Subcutaneous abdominal adipose tissue (tissue), 5 donors: ENCODE measurements around the gene FRMD8.
A peak's percentile ranks its signal among the peaks of the same experiment; 100 is the strongest.

Experiments
- H3K27ac ChIP-seq: one replicate; pipeline ENCODE4 v1.7.0; 2013; ENCODE audit warnings: low read depth, mild to moderate bottlenecking, inconsistent platforms, low read length, moderate library complexity
- H3K27me3 ChIP-seq, 5 donors: one replicate each; pipeline ENCODE4 v1.7.0; 2013; ENCODE audit warnings: low read length in 5 of 5, inconsistent platforms in 1 of 5; ENCODE audit not compliant: control insufficient read depth in 5 of 5, insufficient read depth in 4 of 5
- H3K36me3 ChIP-seq, 5 donors: one replicate each; pipeline ENCODE4 v1.7.0; 2013; ENCODE audit warnings: low read length in 5 of 5; ENCODE audit not compliant: control insufficient read depth in 5 of 5, insufficient read depth in 5 of 5
- H3K4me1 ChIP-seq, 5 donors: one replicate each; pipeline ENCODE4 v1.7.0; 2013; ENCODE audit warnings: low read length in 5 of 5, mild to moderate bottlenecking in 3 of 5, moderate library complexity in 1 of 5; ENCODE audit not compliant: control insufficient read depth in 5 of 5, insufficient read depth in 5 of 5
- H3K4me3 ChIP-seq, 5 donors: one replicate each; pipeline ENCODE4 v1.7.0; 2013; ENCODE audit warnings: low read length in 5 of 5, low read depth in 1 of 5
- H3K9ac ChIP-seq, 5 donors: one replicate each; pipeline ENCODE4 v1.7.0; 2013; ENCODE audit warnings: low read length in 5 of 5, mild to moderate bottlenecking in 4 of 5, moderate library complexity in 3 of 5
- H3K9me3 ChIP-seq, 5 donors: one replicate each; pipeline ENCODE4 v1.7.0; 2013; ENCODE audit warnings: low read length in 5 of 5; ENCODE audit not compliant: control insufficient read depth in 5 of 5
- donor health status: healthy.
- donor health status: healthy.
- donor health status: healthy.
- donor health status: healthy.
- donor health status: healthy.

The FRMD8 gene

DNA sequence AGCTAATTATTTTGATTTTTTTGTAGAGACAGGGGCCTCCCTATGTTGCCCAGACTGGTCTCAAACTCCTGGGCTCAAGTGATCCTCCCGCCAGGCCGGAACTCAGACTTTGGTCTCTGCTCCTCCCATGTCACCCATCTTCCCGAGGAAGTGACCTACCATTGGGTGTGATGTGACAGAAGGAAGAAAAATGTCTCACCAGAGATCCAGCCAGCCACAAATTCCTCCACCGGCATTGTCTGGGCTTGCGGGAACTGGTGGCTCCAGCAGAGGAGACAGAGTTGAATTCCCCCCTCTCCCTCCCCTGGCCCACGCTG, 4.8 kb upstream of the FRMD8 start:
- Histone ChIP-seq H3K27ac (peak overlapping the region; percentile 100), H3K9ac (peak overlapping the region; percentile 75 to 90 (median 83)), H3K27me3 (peaks cover 0 to 6% (median 0%) of the 10 kb centered on the region in 5 donors), H3K4me3 (peak overlapping the region; percentile 61 to 66 (median 64)), H3K36me3 (peaks cover 0 to 6% (median 0%) of the 10 kb centered on the region in 5 donors), H3K9me3 (no peaks in the 10 kb centered on the region), H3K4me1 (peaks cover 24 to 62% (median 44%) of the 10 kb centered on the region in 5 donors)

GRCh38 chr11:65382033-65382803, 4.2 kb upstream of the FRMD8 start, which contains the start of gene SLC25A45:
Gene SLC25A45 (minus strand): TSS chr11:65382646. CDS start chr11:65381951, 695 bp downstream.
- Histone ChIP-seq H3K27me3 (peaks cover 0 to 6% (median 0%) of the 10 kb centered on the region in 5 donors), H3K9ac (peak within 1 kb of the TSS; percentile 78 to 91 (median 87)), H3K4me3 (peak within 1 kb of the TSS; percentile 61 to 66 (median 65)), H3K27ac (peak within 1 kb of the TSS; percentile 100), H3K9me3 (no peaks in the 10 kb centered on the region), H3K4me1 (peaks cover 24 to 67% (median 50%) of the 10 kb centered on the region in 5 donors), H3K36me3 (peaks cover 0 to 6% (median 0%) of the 10 kb centered on the region in 5 donors)

DNA sequence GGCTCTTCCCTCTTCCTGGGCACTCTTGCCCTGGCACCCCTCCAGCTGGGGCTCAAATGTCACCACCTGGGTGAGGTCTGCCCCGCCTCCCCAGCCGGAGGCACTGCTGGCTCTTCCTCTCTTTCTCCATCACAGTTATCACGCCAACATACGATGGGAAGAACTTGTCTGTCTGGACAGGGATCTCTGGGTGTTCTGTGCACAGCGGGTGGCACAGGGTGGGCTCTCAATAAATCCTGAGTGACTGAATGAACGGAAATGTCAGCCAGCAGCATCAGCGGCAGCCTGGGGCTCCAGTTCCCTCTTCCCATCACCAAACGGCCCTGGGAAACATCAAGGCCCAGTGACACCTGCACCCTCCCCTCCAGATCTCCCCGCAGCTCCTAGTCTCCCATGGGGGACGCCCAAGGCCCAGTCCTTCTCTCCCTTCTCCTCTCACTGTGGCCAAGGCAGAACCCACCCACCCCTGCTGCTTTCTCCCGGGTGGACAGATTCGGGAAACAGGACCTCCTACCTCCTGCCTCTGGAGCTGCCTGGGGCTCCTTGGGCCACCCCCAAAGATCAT, 3.6 kb upstream of the FRMD8 start:
- peak overlapping the region; percentile 100 for H3K27ac ChIP-seq
- peaks cover 24 to 74% (median 54%) of the 10 kb centered on the region in 5 donors for H3K4me1 ChIP-seq
- H3K4me3 ChIP-seq = peak overlapping the region; percentile 52 to 66 (median 65)
- peaks cover 0 to 6% (median 0%) of the 10 kb centered on the region in 5 donors for H3K27me3 ChIP-seq
- H3K9me3 ChIP-seq = no peaks in the 10 kb centered on the region
- H3K9ac ChIP-seq = peak overlapping the region; percentile 69 to 91 (median 86)
- H3K36me3 ChIP-seq = peaks cover 0 to 6% (median 0%) of the 10 kb centered on the region in 5 donors

DNA sequence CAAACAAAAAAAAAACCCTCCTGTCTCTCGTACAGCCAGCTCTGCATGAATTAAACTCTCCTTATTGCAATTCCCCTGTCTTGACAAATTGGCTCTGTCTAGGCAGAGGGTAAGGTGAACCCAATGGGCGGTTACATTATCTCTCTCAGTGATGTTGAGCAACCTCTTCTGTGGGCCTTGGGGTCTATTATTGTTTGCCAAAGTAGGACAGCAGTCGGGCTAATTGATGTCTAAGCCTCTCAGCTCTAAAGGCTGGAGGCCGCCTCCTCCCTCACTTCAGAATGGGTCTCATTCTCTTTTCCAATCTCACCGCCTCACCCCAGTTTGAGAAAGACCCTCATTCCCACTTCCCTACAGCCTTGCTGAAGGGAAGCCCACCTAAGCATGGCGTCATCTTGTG, 2.7 kb upstream of the FRMD8 start:
- peak overlapping the region; percentile 100 for H3K27ac ChIP-seq
- peaks cover 0 to 6% (median 0%) of the 10 kb centered on the region in 5 donors for H3K27me3 ChIP-seq
- peak overlapping the region in 2 of 5 donors; percentile 19 to 67 for H3K4me3 ChIP-seq
- H3K36me3 ChIP-seq = peaks cover 0 to 13% (median 0%) of the 10 kb centered on the region in 5 donors
- peak overlapping the region; percentile 57 to 99 (median 87) for H3K9ac ChIP-seq
- peaks cover 27 to 77% (median 61%) of the 10 kb centered on the region in 5 donors for H3K4me1 ChIP-seq
- no peaks in the 10 kb centered on the region for H3K9me3 ChIP-seq

DNA sequence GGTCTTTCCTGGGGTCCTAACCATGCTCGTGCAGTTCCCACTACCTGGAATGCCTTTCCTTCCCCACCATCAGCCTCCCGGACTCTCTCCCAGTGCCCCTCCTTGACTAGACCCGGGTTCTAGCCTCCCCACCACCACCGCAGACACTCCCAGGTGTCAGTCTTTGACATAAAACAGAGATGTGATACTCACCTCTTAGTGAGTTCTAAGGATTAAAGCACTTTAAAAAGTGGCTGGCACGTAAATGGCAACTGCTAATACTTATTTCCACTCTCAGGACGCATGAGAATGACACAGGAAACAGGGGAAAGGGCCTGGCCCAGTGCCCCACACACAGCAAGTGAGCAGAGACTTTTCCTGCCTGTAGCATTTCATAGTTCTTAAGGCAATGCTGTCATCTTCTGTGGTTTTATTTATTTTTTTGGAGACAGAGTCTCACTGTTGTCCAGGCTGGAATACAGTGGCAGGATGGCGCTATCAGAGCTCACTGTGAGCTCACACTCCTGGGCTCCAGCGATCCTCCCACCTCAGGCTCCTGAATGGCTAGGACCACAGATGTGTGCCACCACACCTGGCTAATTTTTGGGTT, 2.0 kb upstream of the FRMD8 start:
- Histone ChIP-seq H3K36me3 (peaks cover 0 to 16% (median 3%) of the 10 kb centered on the region in 5 donors), H3K27ac (peak overlapping the region; percentile 100), H3K27me3 (peaks cover 0 to 6% (median 0%) of the 10 kb centered on the region in 5 donors), H3K9me3 (no peaks in the 10 kb centered on the region), H3K9ac (peak overlapping the region; percentile 57 to 99 (median 87)), H3K4me3 (peak overlapping the region in 3 of 5 donors; percentile 19 to 67 (median 32)), H3K4me1 (peaks cover 29 to 83% (median 67%) of the 10 kb centered on the region in 5 donors)

DNA sequence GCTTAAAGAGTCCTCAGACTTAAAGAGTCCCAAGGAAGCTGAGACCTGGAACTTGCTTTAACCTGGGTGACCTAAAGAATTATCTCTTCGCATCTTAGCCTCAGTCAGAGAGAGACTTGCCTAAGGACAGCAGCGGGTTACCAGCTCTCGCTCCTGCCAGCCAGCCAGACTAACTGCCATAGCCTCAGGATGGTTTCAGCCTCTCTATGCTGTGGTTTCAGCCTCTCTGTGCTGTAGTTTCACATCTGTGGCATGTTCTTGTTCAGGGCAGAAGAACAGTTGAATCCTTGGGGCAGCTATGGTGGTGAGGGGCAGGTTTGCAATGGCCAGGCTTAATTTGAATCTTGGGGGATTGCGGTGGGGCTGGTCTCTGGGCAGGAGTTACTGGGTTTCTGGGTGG, 2.3 kb downstream of the FRMD8 start:
- Histone ChIP-seq H3K36me3 (peaks cover 0 to 38% (median 17%) of the 10 kb centered on the region in 5 donors), H3K9me3 (no peaks in the 10 kb centered on the region), H3K27me3 (peaks cover 0 to 6% (median 0%) of the 10 kb centered on the region in 5 donors), H3K4me3 (peak overlapping the region in 3 of 5 donors; percentile 6 to 42 (median 40)), H3K4me1 (peaks cover 27 to 94% (median 85%) of the 10 kb centered on the region in 5 donors), H3K9ac (peak overlapping the region in 3 of 5 donors; percentile 12 to 53 (median 41)), H3K27ac (peak overlapping the region; percentile 49)

- peak overlapping the region in 3 of 5 donors; percentile 12 to 53 (median 39) for H3K9ac ChIP-seq
- peaks cover 0 to 6% (median 0%) of the 10 kb centered on the region in 5 donors for H3K27me3 ChIP-seq
- H3K9me3 ChIP-seq = no peaks in the 10 kb centered on the region
- H3K36me3 ChIP-seq = peaks cover 0 to 45% (median 23%) of the 10 kb centered on the region in 5 donors
- H3K27ac ChIP-seq = peak overlapping the region; percentile 74
- H3K4me1 ChIP-seq = peaks cover 23 to 87% (median 78%) of the 10 kb centered on the region in 5 donors
- H3K4me3 ChIP-seq = peak overlapping the region in 1 of 5 donors; percentile 40
Measured at GRCh38 chr11:65389294-65389980, 3.0 kb downstream of the FRMD8 start.

DNA sequence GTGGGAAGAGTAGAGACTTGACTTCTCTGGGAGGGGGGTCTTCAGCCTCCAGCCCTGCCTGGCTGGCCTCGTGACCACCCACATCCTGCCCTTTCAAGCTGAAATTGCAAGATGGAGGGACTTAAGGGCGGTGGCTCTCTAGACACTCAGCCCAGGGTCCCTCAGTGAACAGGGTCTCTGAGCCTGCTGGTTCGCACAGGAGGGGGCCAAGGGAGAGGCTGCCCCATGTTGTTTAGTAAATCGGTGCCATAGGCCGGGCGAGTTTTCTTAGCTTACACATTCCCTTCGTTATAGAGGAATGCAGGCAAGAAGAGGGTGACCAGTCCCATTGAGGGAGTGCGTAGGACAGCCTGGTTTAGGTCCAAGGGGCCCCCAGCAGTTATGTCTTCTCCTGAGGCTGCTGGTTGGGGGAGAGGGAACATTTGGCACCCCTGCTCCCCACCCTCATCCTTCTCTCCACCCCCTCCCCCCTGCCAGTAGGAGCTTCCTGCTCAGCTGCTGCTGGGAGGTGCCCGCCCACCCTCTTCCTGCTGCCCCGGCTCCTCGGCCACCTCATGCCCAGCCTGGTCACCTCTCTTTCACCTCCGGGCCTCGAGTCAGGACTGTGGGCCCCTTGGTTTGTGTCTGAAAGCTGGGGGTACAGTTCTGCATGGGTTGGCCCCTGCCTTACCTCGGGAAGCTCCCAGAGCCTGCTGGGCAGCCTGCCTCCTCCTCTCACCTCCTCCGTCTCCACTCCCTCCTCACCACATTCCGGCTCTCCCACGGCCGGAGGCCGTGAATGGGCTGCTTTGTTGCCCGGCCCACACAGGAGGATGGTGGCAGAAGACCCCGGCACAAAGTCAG, 3.9 kb downstream of the FRMD8 start:
- Histone ChIP-seq H3K36me3 (peaks cover 0 to 52% (median 30%) of the 10 kb centered on the region in 5 donors), H3K4me1 (peaks cover 15 to 78% (median 69%) of the 10 kb centered on the region in 5 donors), H3K9me3 (no peaks in the 10 kb centered on the region), H3K9ac (peak overlapping the region in 4 of 5 donors; percentile 38 to 68 (median 52)), H3K4me3 (peak overlapping the region in 1 of 5 donors; percentile 40), H3K27me3 (peaks cover 0 to 3% (median 0%) of the 10 kb centered on the region in 5 donors), H3K27ac (peak overlapping the region; percentile 74)
